Astrocyte of the spinal cord (primary cell): ENCODE data around the gene PTTG2.

Source experiments
- DNase-seq: peaks from one replicate; pipeline ENCODE4 v3.0.0; 2011; ENCODE audit warnings: low read depth, low spot score
- H3K4me3 ChIP-seq: 2 replicates; pipeline ENCODE4 v1.5.1; 2011; ENCODE audit warnings: low read depth, mild to moderate bottlenecking, low read length, moderate library complexity
- CTCF ChIP-seq: IDR thresholded peaks from 2 replicates; pipeline ENCODE4 v1.5.1; 2012; ENCODE audit warnings: low read depth, mild to moderate bottlenecking, low read length, inconsistent platforms
- in situ Hi-C: cut with HindIII; loops from 2 replicates; pipeline ENCODE4 v1.10.0; 2017; ENCODE audit warnings: low sequenced_read_pairs

The PTTG2 gene

GRCh38 chr4:37976991-37977470 is 16.8 kb downstream of the PTTG2 start:
- peak; percentile 65 for DNase-seq
- no peak for TF ChIP-seq CTCF
- in situ Hi-C loops: no loop called here
- peak overlapping the region; percentile 62 for H3K4me3 ChIP-seq

- in situ Hi-C loops: no loop called here
Measured at GRCh38 chr4:37977471-37978247, 17.5 kb downstream of the PTTG2 start.

DNA sequence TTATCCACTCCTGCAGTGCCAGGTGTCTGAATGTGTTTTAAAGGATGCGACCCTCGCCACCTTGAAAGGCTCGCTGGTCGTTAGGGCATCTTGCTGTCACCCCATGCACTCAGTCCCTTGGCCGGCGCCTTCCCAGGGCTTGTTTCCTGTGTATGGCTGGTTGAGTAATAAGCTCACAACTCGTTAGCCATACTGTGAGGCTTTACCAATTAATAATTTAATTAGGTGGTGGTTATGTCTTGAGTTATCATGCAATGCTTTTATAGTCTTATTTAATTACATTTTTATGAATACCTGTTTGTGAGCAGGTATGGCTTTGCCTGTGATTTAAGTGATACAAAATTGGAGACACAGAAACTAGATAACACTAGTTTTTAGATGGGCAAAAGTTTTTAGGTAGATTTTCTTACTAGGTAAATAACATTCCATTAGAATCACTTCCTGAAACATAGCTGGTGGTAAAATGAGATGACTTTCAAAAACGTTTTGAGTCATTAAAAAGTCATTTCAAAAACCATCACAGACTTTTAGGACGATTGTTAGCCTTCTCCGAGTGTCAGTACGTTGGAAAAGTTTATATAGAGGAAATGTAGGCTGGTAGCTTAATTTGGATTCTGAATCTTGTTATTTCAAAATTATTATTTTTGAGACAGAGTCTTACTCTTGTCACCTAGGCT is 18.2 kb downstream of the PTTG2 start:
- no peak for TF ChIP-seq CTCF
- in situ Hi-C loops: no loop called here
- DNase-seq: peak; percentile 34
- H3K4me3 ChIP-seq: peak overlapping the region; percentile 62

More at GRCh38 chr4:37977471-37978247, 17.5 kb downstream of the PTTG2 start:
- TF ChIP-seq CTCF: peak; percentile 59
- peak; percentile 66 for DNase-seq
- H3K4me3 ChIP-seq: peak overlapping the region; percentile 62

- DNase-seq: no peak
- H3K4me3 ChIP-seq: no peak overlapping the region
- TF ChIP-seq CTCF: no peak
- in situ Hi-C loops: no loop called here
Measured at GRCh38 chr4:37980246-37980645, 20.0 kb downstream of the PTTG2 start.

GRCh38 chr4:37981425-37981824 is 21.2 kb downstream of the PTTG2 start:
- no peak overlapping the region for H3K4me3 ChIP-seq
- in situ Hi-C loops: no loop called here
- TF ChIP-seq CTCF: no peak
- DNase-seq: no peak

DNA sequence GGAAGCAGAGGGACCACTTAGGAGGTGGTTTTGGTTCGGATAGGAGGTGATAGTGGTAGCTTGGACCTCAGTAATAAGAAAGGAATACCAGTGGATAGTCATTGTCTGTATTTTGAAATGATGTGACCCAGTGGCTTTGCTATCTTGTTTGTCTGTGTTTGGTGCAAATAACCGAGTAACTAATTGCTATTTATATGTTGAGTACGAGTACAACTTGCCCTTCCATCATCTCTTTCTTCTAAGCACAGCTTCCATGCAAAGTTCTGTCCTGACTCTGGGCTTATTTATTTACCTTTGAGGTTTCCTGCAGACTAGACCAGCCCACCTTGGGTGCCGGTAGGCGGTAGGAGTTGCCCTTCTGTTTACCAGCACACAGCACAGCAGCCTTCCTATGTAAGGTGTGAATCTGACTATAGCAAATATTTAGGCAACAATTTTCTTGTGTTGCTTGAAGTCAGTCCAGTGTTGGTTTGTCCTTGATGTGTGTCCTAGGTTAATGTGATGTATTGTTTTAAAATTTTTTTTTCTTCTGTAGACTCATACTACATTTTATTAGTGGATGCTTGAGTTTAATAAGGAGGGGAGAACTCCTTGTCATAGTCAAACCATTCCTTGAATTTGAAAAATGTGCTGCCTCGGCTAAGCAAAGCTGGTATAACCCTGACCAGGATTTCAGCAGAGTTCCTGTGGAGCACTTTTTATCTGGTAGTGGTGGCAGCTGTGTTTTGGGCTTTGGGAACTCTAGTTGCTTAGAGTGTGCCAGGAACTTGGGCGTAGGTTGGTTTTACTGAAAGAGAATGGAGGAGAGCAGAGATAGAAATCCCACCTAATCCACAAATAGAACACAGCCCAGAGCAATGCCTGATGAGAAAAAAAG is 21.9 kb downstream of the PTTG2 start:
- in situ Hi-C loops: no loop called here
- no peak overlapping the region for H3K4me3 ChIP-seq
- DNase-seq: peak; percentile 33
- no peak for TF ChIP-seq CTCF
